IMR-90 (cell line): Measurements from ENCODE around the gene APCDD1L. TPM values are rescaled to one million over a fixed set of nuclear protein-coding genes. Genes with fewer than 3 reads are reported as not detected.

ENCODE experiments used
- ATAC-seq: fragments of 200-7000 bp; cut with Tn5 transposase; 2 replicates; pipeline ENCODE4 v1.9.1; 2020; ENCODE audit warnings: low read depth, mild to moderate bottlenecking, moderate library complexity
- BruUV-seq: library from RNA; stranded (reverse); fragments of 400-500 nt; replicated peaks from 2 replicates; lab custom pipeline; 2021; lab: Mats Ljungman, UMichigan
- CTCF ChIA-PET: fragments of 300-600 bp; formaldehyde crosslinking; extraction: SDS; loops from one replicate; lab custom pipeline; 2021; ENCODE audit warnings: antibody characterized with exemption; lab: Yijun Ruan, JAX
- POLR2A ChIA-PET: fragments of 300-600 bp; sonication (Branson Sonifier 250); formaldehyde crosslinking; loops from one replicate; lab custom pipeline; 2022; ENCODE audit warnings: antibody characterized with exemption; ENCODE audit not compliant: unreplicated experiment; lab: Charles Lee
- DNase-seq: peaks from one replicate; pipeline ENCODE4 v3.0.0; 2013
- H2AFZ ChIP-seq: replicated peaks from 2 replicates; pipeline ENCODE3; 2013; ENCODE audit warnings: low read length, mild to moderate bottlenecking; ENCODE audit not compliant: poor library complexity
- H2AK5ac ChIP-seq: 2 replicates; pipeline ENCODE4 v1.6.1; 2013; ENCODE audit warnings: low read depth, low read length, inconsistent platforms
- H2AK9ac ChIP-seq: replicated peaks from 2 replicates; pipeline ENCODE3; 2013; ENCODE audit warnings: mild to moderate bottlenecking, low read depth, low read length, moderate library complexity; ENCODE audit not compliant: poor library complexity
- H2BK120ac ChIP-seq: 2 replicates; pipeline ENCODE4 v1.6.1; 2013; ENCODE audit warnings: low read depth, low read length, inconsistent platforms
- H2BK15ac ChIP-seq: 3 replicates; pipeline ENCODE4 v1.6.1; 2013; ENCODE audit warnings: low read depth, low read length, inconsistent platforms
- H2BK20ac ChIP-seq: 2 replicates; pipeline ENCODE4 v1.6.1; 2013; ENCODE audit warnings: low read depth, mild to moderate bottlenecking, inconsistent platforms, low read length, moderate library complexity
- H2BK5ac ChIP-seq: 2 replicates; pipeline ENCODE4 v1.6.1; 2013; ENCODE audit warnings: mild to moderate bottlenecking, low read depth, low read length, inconsistent platforms; ENCODE audit not compliant: poor library complexity, severe bottlenecking
- H3K14ac ChIP-seq: replicated peaks from 2 replicates; pipeline ENCODE4 v1.6.1; 2013; ENCODE audit warnings: low read depth, low read length, inconsistent platforms
- H3K18ac ChIP-seq: 2 replicates; pipeline ENCODE4 v1.6.1; 2013; ENCODE audit warnings: low read depth, low read length, control low read depth
- H3K23ac ChIP-seq: 2 replicates; pipeline ENCODE4 v1.6.1; 2013; ENCODE audit warnings: low read depth, low read length, inconsistent platforms
- H3K27ac ChIP-seq: 2 replicates; pipeline ENCODE4 v1.5.1; 2013; ENCODE audit warnings: mild to moderate bottlenecking, control low read depth, low read length; ENCODE audit not compliant: insufficient read depth
- H3K27me3 ChIP-seq: 2 replicates; pipeline ENCODE4 v1.6.1; 2013; ENCODE audit warnings: low read length; ENCODE audit not compliant: control insufficient read depth, insufficient read depth
- H3K36me3 ChIP-seq: 2 replicates; pipeline ENCODE4 v1.6.1; 2013; ENCODE audit warnings: low read length, mixed read lengths; ENCODE audit not compliant: control insufficient read depth, insufficient read depth
- H3K4ac ChIP-seq: 2 replicates; pipeline ENCODE4 v1.6.1; 2013; ENCODE audit warnings: low read depth, low read length, inconsistent platforms
- H3K4me1 ChIP-seq: 2 replicates; pipeline ENCODE4 v1.6.1; 2013; ENCODE audit warnings: low read length, mixed read lengths; ENCODE audit not compliant: control insufficient read depth, insufficient read depth
- H3K4me2 ChIP-seq: 2 replicates; pipeline ENCODE4 v1.6.1; 2013; ENCODE audit warnings: low read depth, mild to moderate bottlenecking, control low read depth, low read length, moderate library complexity
- H3K4me3 ChIP-seq: 2 replicates; pipeline ENCODE4 v1.5.1; 2013; ENCODE audit warnings: low read depth, mild to moderate bottlenecking, control low read depth, low read length, moderate library complexity; ENCODE audit not compliant: insufficient read depth
- H3K56ac ChIP-seq: 2 replicates; pipeline ENCODE4 v1.6.1; 2013; ENCODE audit warnings: low read length, inconsistent platforms; ENCODE audit not compliant: insufficient read depth; ENCODE audit errors: extremely low read depth
- H3K79me1 ChIP-seq, 2 experiments: 2 replicates each; pipeline ENCODE4 v1.6.1; 2013; ENCODE audit warnings: low read length in 2 of 2, inconsistent platforms in 1 of 2, low read depth in 1 of 2
- H3K9ac ChIP-seq: 2 replicates; pipeline ENCODE4 v1.6.1; 2013; ENCODE audit warnings: low read depth, low read length, control low read depth
- H3K9me1 ChIP-seq: 2 replicates; pipeline ENCODE4 v1.6.1; 2013; ENCODE audit warnings: low read length, inconsistent platforms; ENCODE audit not compliant: insufficient read depth
- H3K9me3 ChIP-seq: 2 replicates; pipeline ENCODE4 v1.6.1; 2013; ENCODE audit warnings: low read length; ENCODE audit not compliant: control insufficient read depth, insufficient read depth
- H4K20me1 ChIP-seq: 2 replicates; pipeline ENCODE4 v1.6.1; 2013; ENCODE audit warnings: low read length, inconsistent platforms; ENCODE audit not compliant: insufficient read depth
- H4K5ac ChIP-seq: 2 replicates; pipeline ENCODE4 v1.6.1; 2013; ENCODE audit warnings: mild to moderate bottlenecking, low read depth, low read length, control low read depth
- H4K8ac ChIP-seq, 2 experiments: 2 replicates each; pipeline ENCODE4 v1.6.1; 2013; ENCODE audit warnings: low read depth in 2 of 2, low read length in 2 of 2, control low read depth in 1 of 2, inconsistent platforms in 1 of 2
- H4K91ac ChIP-seq: 2 replicates; pipeline ENCODE4 v1.6.1; 2013; ENCODE audit warnings: low read depth, low read length, inconsistent platforms; ENCODE audit not compliant: insufficient read depth
- CHD1 ChIP-seq: IDR thresholded peaks from 2 replicates; pipeline ENCODE4 v1.6.1; 2012; ENCODE audit warnings: low read depth, low read length, improper control_type of control experiment
- FOS ChIP-seq: fragments of 150-350 bp; IDR thresholded peaks from 2 replicates; pipeline ENCODE4 v1.6.1; 2016; ENCODE audit warnings: low read depth, low read length
- MAFK ChIP-seq: IDR thresholded peaks from 2 replicates; pipeline ENCODE4 v1.6.1; 2012; ENCODE audit warnings: low read depth, low read length, improper control_type of control experiment
- MAZ ChIP-seq: IDR thresholded peaks from 2 replicates; pipeline ENCODE4 v1.6.1; 2012; ENCODE audit warnings: low read depth, mild to moderate bottlenecking, low read length, improper control_type of control experiment, moderate library complexity, borderline replicate concordance
- MXI1 ChIP-seq: IDR thresholded peaks from 2 replicates; pipeline ENCODE4 v1.6.1; 2012; ENCODE audit warnings: low read depth, mild to moderate bottlenecking, low read length, moderate library complexity, borderline replicate concordance
- NFE2L2 ChIP-seq: fragments of 150-350 bp; IDR thresholded peaks from 2 replicates; pipeline ENCODE4 v1.6.1; 2016; ENCODE audit warnings: low read depth, mild to moderate bottlenecking, low read length
- POLR2A ChIP-seq: IDR thresholded peaks from 2 replicates; pipeline ENCODE4 v1.6.1; 2012; ENCODE audit warnings: mild to moderate bottlenecking, low read depth, low read length
- SMC3 ChIP-seq: fragments of 150-350 bp; IDR thresholded peaks from 2 replicates; pipeline ENCODE4 v1.6.1; 2016; ENCODE audit warnings: low read depth, mild to moderate bottlenecking, antibody characterized with exemption, low read length, moderate library complexity
- WGBS, 2 experiments: methylation state at CpG; one replicate each; pipeline versions ENCODE4 v1.1.5 to v1.1.7; 2013; ENCODE audit warnings: missing lambda C conversion rate in 2 of 2; ENCODE audit not compliant: insufficient read length in 1 of 2; ENCODE audit errors: extremely low coverage in 2 of 2; 5-methylcytosine and 5-hydroxymethylcytosine counted together
- dilution Hi-C: fragments of 300-500 bp; cut with HindIII; formaldehyde crosslinking; loops from one replicate; pipeline ENCODE4 v1.14.3; 2018; ENCODE audit warnings: low sequenced_read_pairs; ENCODE audit not compliant: unreplicated experiment
- in situ Hi-C: fragments of 300-500 bp; cut with MboI; formaldehyde crosslinking; loops from 3 replicates; pipeline ENCODE4 v1.14.3; 2019; ENCODE audit warnings: low sequenced_read_pairs, inconsistent platforms, mixed read lengths
- intact Hi-C: fragments of 100-400 bp; cut with micrococcal nuclease; formaldehyde crosslinking; loops from 2 replicates; pipeline ENCODE4 v1.10.0; 2022
- polyA plus RNA-seq, 3 experiments: library from polyadenylated mRNA; depleted of rRNA; stranded (reverse); fragments of >200 nt; gene quantifications; 2 replicates each; pipeline ENCODE4 v1.2.3, GENCODE V29; 2012; ENCODE audit warnings: low replicate concordance in 1 of 3
- total RNA-seq: library from RNA; depleted of rRNA; stranded (reverse); fragments of >200 nt; gene quantifications from 2 replicates; pipeline ENCODE4 v1.2.3, GENCODE V29; 2012
- TF ChIP-seq, protein P1 (sequence below): fragments of 150-350 bp; IDR thresholded peaks from 2 replicates; pipeline ENCODE4 v1.6.1; 2017; ENCODE audit warnings: mild to moderate bottlenecking, antibody characterized with exemption, low read length, low read depth
- TF ChIP-seq, protein P2 (sequence below): fragments of 150-350 bp; IDR thresholded peaks from 2 replicates; pipeline ENCODE4 v1.6.1; 2016; ENCODE audit warnings: low read depth, mild to moderate bottlenecking, low read length, moderate library complexity, borderline replicate concordance

Gene APCDD1L
- total and polyA plus RNA-seq, 2 of the 4 experiments (the other 2 are of a cell fraction): 2.5 to 18.3 TPM

DNA sequence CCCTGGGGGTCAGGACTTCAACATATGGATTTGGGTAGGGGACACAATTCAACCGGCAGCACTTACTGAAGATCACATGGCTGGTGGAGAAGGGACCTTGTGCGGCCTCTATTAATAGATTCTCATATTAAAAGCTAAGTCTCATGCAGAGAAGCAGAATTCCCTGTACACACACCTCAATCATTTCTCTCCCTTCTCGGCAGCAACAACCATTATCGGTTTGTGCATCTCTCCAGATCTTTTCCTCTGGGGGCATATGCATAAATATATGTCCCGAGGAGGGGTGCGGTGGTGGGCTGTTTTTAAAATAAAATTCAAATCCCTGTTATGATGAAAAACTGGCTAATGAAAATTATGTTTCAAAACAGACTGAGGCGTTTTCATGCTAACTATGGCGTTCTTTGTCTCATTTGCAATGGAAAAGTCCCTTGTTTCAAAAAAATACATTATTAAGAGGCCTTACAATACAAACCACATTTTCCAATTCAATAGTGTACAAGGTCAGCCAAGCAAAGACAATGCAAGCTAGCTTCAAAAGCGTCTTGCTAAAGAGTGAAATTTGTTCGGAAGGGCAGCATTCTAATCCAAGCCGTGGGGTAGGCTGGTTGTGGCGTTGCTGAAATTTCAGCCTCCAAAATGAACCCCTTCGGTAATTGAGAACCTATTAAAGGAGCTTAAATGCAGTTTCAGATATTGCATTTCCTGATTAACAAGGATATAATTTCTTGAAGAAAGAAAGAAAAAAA, 17.3 kb downstream of the APCDD1L start:
- Histone ChIP-seq H3K14ac (no peak overlapping the region), H2BK5ac (no peak overlapping the region), H2BK20ac (no peak overlapping the region), H2BK120ac (no peak overlapping the region), H3K4me2 (no peak overlapping the region), H2AK5ac (no peak overlapping the region), H3K56ac (no peak overlapping the region), H2BK15ac (no peak overlapping the region), H4K5ac (no peak overlapping the region), H3K18ac (no peak overlapping the region), H3K9ac (no peak overlapping the region), H3K79me1 (peaks cover 0 to under 1% of the 10 kb centered on the region in 2 experiments; a peak in 2 of 4 replicates), H4K91ac (no peak overlapping the region), H3K4me3 (no peak overlapping the region), H3K23ac (no peak overlapping the region), H2AK9ac (no peak overlapping the region), H3K9me1 (peaks cover under 1% of the 10 kb centered on the region), H3K27me3 (no peaks in the 10 kb centered on the region), H3K27ac (no peak overlapping the region), H4K20me1 (no peaks in the 10 kb centered on the region), H3K36me3 (0 out of 2 replicates have a peak, but pooled peaks cover 1% of the 10 kb centered on the region), H3K9me3 (peaks cover 6% of the 10 kb centered on the region; the same call in 1 of the 2 replicates), H2AFZ (no peak overlapping the region), H3K4ac (no peak overlapping the region), H3K4me1 (no peaks in the 10 kb centered on the region), H4K8ac (no peak overlapping the region)
- in situ Hi-C loops: no loop called here
- CTCF ChIA-PET: interaction anchor here (0.6 kb wide), 1 partner anchor 148 kb away, joined by 3 read pairs; no protein-coding TSS in a partner anchor
- POLR2A ChIA-PET: no interaction called here
- BruUV-seq: no TSS peak
- 100% methylated on average over 1 of the region's 13 CpGs; no CpG with 5 or more reads in 1 of the 2 experiments for WGBS, 2 experiments
- intact Hi-C loops: no loop called here
- ATAC-seq (no peak), DNase-seq (no peak)
- TF ChIP-seq MAZ (no peak), CHD1 (no peak), MXI1 (no peak), POLR2A (no peak), MAFK (no peak), SMC3 (no peak), NFE2L2 (no peak), FOS (no peak)
- TF ChIP-seq, protein P1, sequence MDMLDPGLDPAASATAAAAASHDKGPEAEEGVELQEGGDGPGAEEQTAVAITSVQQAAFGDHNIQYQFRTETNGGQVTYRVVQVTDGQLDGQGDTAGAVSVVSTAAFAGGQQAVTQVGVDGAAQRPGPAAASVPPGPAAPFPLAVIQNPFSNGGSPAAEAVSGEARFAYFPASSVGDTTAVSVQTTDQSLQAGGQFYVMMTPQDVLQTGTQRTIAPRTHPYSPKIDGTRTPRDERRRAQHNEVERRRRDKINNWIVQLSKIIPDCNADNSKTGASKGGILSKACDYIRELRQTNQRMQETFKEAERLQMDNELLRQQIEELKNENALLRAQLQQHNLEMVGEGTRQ: no peak
- TF ChIP-seq, protein P2, sequence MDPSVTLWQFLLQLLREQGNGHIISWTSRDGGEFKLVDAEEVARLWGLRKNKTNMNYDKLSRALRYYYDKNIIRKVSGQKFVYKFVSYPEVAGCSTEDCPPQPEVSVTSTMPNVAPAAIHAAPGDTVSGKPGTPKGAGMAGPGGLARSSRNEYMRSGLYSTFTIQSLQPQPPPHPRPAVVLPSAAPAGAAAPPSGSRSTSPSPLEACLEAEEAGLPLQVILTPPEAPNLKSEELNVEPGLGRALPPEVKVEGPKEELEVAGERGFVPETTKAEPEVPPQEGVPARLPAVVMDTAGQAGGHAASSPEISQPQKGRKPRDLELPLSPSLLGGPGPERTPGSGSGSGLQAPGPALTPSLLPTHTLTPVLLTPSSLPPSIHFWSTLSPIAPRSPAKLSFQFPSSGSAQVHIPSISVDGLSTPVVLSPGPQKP: no peak
- dilution Hi-C loops: no loop called here
